Stimulated activated CD4-positive, alpha-beta T cell treated with anti-CD3 and anti-CD28 coated beads, TNF-alpha, amount 100 ng/mL, for 1 hour (primary cell): ENCODE measurements around the gene CNNM2.
"Not testable (repeated sequence)": the region's sequence is repeated elsewhere in the genome, so short reads cannot be mapped to it uniquely, and the experiment has no call there.

Source experiments
- DNase-seq, 3 donors: peaks; one replicate each; pipeline ENCODE4 v3.0.0-alpha.2; 2020; ENCODE audit warnings: low read depth in 3 of 3, low spot score in 1 of 3

The CNNM2 gene

GRCh38 chr10:103135168-103135567 lies 217.1 kb downstream of the CNNM2 start:
- not testable (repeated sequence) for DNase-seq

- DNase-seq = no peak
These were observed 221.7 kb downstream of the CNNM2 start for GRCh38 chr10:103139803-103140202.
